HepG2 (cell line): Measurements from ENCODE around the gene GRAMD1B. TPM values are rescaled to one million over a fixed set of nuclear protein-coding genes. Genes with fewer than 3 reads are reported as not detected.

Experiments used
- ATAC-seq: fragments of 200-7000 bp; cut with Tn5 transposase; 3 replicates; pipeline ENCODE4 v1.9.1; 2020; ENCODE audit warnings: mild to moderate bottlenecking, moderate library complexity
- BruUV-seq: library from RNA; stranded (reverse); fragments of 400-500 nt; replicated peaks from 2 replicates; lab custom pipeline; 2021; lab: Mats Ljungman, UMichigan
- CTCF ChIA-PET: fragments of 300-600 bp; formaldehyde crosslinking; extraction: SDS; loops from one replicate; lab custom pipeline; 2021; ENCODE audit warnings: low total read pairs, inconsistent platforms, low intra/inter-chr PET ratio; lab: Yijun Ruan, JAX
- POLR2A ChIA-PET: fragments of 350-600 bp; sonication (Branson Sonifier 250); formaldehyde crosslinking; loops from one replicate; lab custom pipeline; 2020; ENCODE audit warnings: antibody characterized with exemption, inconsistent platforms; lab: Yijun Ruan, JAX
- DNase-seq: peaks from one replicate; pipeline ENCODE4 v3.0.0-alpha.2; 2015; ENCODE audit warnings: low spot score
- FAIRE-seq: peaks from 3 replicates; lab custom pipeline; 2011; peaks lifted over from hg19 to GRCh38; lab: Jason Lieb, UNC
- H2AFZ ChIP-seq: one replicate; pipeline ENCODE4 v1.6.1; 2011; ENCODE audit warnings: low read length, inconsistent platforms
- H3K27ac ChIP-seq: fragments of 300-600 bp; 3 replicates; pipeline ENCODE4 v1.8.0; 2011; ENCODE audit warnings: mixed run types, mild to moderate bottlenecking, mixed read lengths, low read length, inconsistent platforms; ENCODE audit not compliant: insufficient read depth; ENCODE audit errors: extremely low read length
- H3K27me3 ChIP-seq, 2 experiments: fragments of 200-600 bp in 1 of 2; 2 replicates in 1 of 2; 3 replicates in 1 of 2; pipeline versions ENCODE4 v1.6.0 to v1.8.0; 2011; ENCODE audit warnings: low read length in 2 of 2, mild to moderate bottlenecking in 2 of 2, moderate library complexity in 2 of 2, inconsistent platforms in 1 of 2; ENCODE audit not compliant: insufficient read depth in 2 of 2, control insufficient read depth in 1 of 2
- H3K36me3 ChIP-seq, 2 experiments: fragments of 200-600 bp in 1 of 2; replicated peaks in 1 of 2; 2 replicates in 1 of 2; 3 replicates in 1 of 2; pipeline versions ENCODE4 v1.5.1 to v1.8.0; 2011; ENCODE audit warnings: low read length in 2 of 2, inconsistent platforms in 1 of 2; ENCODE audit not compliant: insufficient read depth in 2 of 2, control insufficient read depth in 1 of 2
- H3K4me1 ChIP-seq: 2 replicates; pipeline ENCODE4 v1.5.1; 2012; ENCODE audit warnings: low read length, inconsistent platforms; ENCODE audit not compliant: insufficient read depth
- H3K4me2 ChIP-seq: 2 replicates; pipeline ENCODE4 v1.6.0; 2011; ENCODE audit warnings: low read depth, low read length, inconsistent platforms
- H3K4me3 ChIP-seq, 3 experiments: fragments of 200-600 bp in 1 of 3; sonication (generic), shearing (Covaris generic) in 1 of 3; replicated peaks in 1 of 3; 2 replicates each; pipeline ENCODE4 v1.5.1; 2011 to 2016; ENCODE audit warnings: low read length in 3 of 3, inconsistent platforms in 2 of 3, low read depth in 2 of 3, mild to moderate bottlenecking in 2 of 3, control low read depth in 1 of 3, mixed read lengths in 1 of 3; ENCODE audit not compliant: insufficient read depth in 1 of 3
- H3K79me2 ChIP-seq: one replicate; pipeline ENCODE4 v1.6.1; 2011; ENCODE audit warnings: low read length, inconsistent platforms; ENCODE audit not compliant: insufficient read depth
- H3K9ac ChIP-seq: 2 replicates; pipeline ENCODE4 v1.6.0; 2011; ENCODE audit warnings: mild to moderate bottlenecking, low read depth, low read length, inconsistent platforms; ENCODE audit not compliant: insufficient read depth
- H3K9me3 ChIP-seq: 2 replicates; pipeline ENCODE4 v1.5.1; 2012; ENCODE audit warnings: mild to moderate bottlenecking, low read length
- H4K20me1 ChIP-seq: 2 replicates; pipeline ENCODE4 v1.6.0; 2011; ENCODE audit warnings: inconsistent platforms, mild to moderate bottlenecking, low read length, moderate library complexity; ENCODE audit not compliant: insufficient read depth
- BORCS8-MEF2B ChIP-seq: sonication (generic); formaldehyde crosslinking; IDR thresholded peaks from 2 replicates; pipeline ENCODE4 v1.8.0; 2022; ENCODE audit warnings: mild to moderate bottlenecking, missing genetic modification reagents
- CBFB ChIP-seq: sonication (generic); formaldehyde crosslinking; IDR thresholded peaks from 2 replicates; pipeline ENCODE4 v1.4.0; 2020; ENCODE audit warnings: missing genetic modification reagents
- ETV5 ChIP-seq: IDR thresholded peaks from 2 replicates; pipeline ENCODE4 v1.6.1; 2018; ENCODE audit warnings: missing biosample characterization, missing genetic modification reagents, inconsistent platforms, borderline replicate concordance
- ZNF101 ChIP-seq: sonication (generic); formaldehyde crosslinking; IDR thresholded peaks from 2 replicates; pipeline ENCODE4 v1.4.0; 2020; ENCODE audit warnings: mild to moderate bottlenecking, low read depth, missing genetic modification reagents, borderline replicate concordance
- ZNF274 ChIP-seq: sonication (generic); formaldehyde crosslinking; IDR thresholded peaks from 2 replicates; pipeline ENCODE4 v1.5.1; 2020; ENCODE audit warnings: mild to moderate bottlenecking, missing genetic modification reagents
- ZNF451 ChIP-seq: sonication (generic); formaldehyde crosslinking; IDR thresholded peaks from 2 replicates; pipeline ENCODE4 v1.5.0; 2020; ENCODE audit warnings: mild to moderate bottlenecking, missing genetic modification reagents
- WGBS: methylation state at CpG from one replicate; pipeline ENCODE4 v1.1.6; 2017; ENCODE audit warnings: low lambda C conversion rate; 5-methylcytosine and 5-hydroxymethylcytosine counted together
- in situ Hi-C: cut with HindIII; loops from 2 replicates; pipeline ENCODE4 v1.10.0; 2017; ENCODE audit warnings: low pct_unique_long_range_greater_than_20kb; ENCODE audit not compliant: extremely low pct_ligation_motif_present
- intact Hi-C: fragments of 100-400 bp; cut with micrococcal nuclease; formaldehyde crosslinking; loops from one replicate; pipeline ENCODE4 v1.10.0; 2022; ENCODE audit not compliant: unreplicated experiment
- polyA plus RNA-seq, 8 experiments: library from polyadenylated mRNA; depleted of rRNA in 3 of 8; stranded (reverse) in 7 of 8; unstranded in 1 of 8; fragments of >200 nt; fragmentation: Illumina TruSeq in 4 of 8; extraction: Trizol in 4 of 8; gene quantifications; 2 replicates each; pipeline versions ENCODE4 v1.2.1 to v1.2.3, GENCODE V29; 2011 to 2016; ENCODE audit warnings: low read depth in 4 of 8, missing spikeins in 1 of 8, mixed read lengths in 1 of 8; ENCODE audit not compliant: insufficient read depth in 1 of 8
- total RNA-seq, 5 experiments: library from RNA; depleted of rRNA; stranded (reverse); fragments of >200 nt; fragmentation: Illumina TruSeq; extraction: Trizol; gene quantifications; 2 replicates each; pipeline ENCODE4 v1.2.3, GENCODE V29; 2016; ENCODE audit warnings: low read depth in 1 of 5
- TF ChIP-seq, protein P1 (sequence below): sonication (generic); formaldehyde crosslinking; IDR thresholded peaks from 2 replicates; pipeline ENCODE4 v1.5.1; 2020; ENCODE audit warnings: mild to moderate bottlenecking, missing genetic modification reagents, borderline replicate concordance
- TF ChIP-seq, protein P2 (sequence below): sonication (generic); formaldehyde crosslinking; IDR thresholded peaks from 2 replicates; pipeline ENCODE4 v1.4.0; 2020; ENCODE audit warnings: mild to moderate bottlenecking, missing genetic modification reagents
- TF ChIP-seq, protein P3 (sequence below): sonication (generic); formaldehyde crosslinking; IDR thresholded peaks from 2 replicates; pipeline ENCODE4 v1.8.0; 2022; ENCODE audit warnings: missing genetic modification reagents, mild to moderate bottlenecking, moderate library complexity, borderline replicate concordance
- TF ChIP-seq, protein P4 (sequence below): IDR thresholded peaks from 2 replicates; pipeline ENCODE4 v1.6.1; 2016; ENCODE audit warnings: low read depth
- TF ChIP-seq, protein P5 (sequence below): sonication (generic); formaldehyde crosslinking; IDR thresholded peaks from 2 replicates; pipeline ENCODE4 v1.4.0; 2020; ENCODE audit warnings: missing genetic modification reagents

The GRAMD1B gene
- total and polyA plus RNA-seq, 2 of the 13 experiments (the other 11 are each of a cell fraction or from before 2014, with no cell fraction given), result 0.12 TPM; not detected in 1

DNA sequence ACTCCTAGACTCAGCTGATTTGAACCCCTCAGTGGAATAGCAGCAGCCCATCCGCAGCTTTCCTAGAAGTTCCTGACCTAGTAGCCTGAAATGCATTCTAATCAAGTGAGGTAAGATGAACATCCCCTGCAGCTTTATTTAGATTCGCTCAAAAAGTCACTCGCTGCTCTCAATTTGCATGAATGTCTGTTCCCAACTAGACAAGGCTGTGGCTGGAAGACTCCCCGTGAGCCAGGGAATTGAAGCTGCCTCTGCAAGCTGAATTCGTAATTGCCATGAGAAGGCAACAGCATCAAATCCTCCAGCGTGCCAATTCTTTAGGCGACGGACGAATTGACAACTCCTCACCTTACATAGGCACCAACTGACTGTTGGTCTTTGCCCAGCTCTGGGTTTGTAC is 241.5 kb downstream of the GRAMD1B start (continued):
- TF ChIP-seq, protein P1, sequence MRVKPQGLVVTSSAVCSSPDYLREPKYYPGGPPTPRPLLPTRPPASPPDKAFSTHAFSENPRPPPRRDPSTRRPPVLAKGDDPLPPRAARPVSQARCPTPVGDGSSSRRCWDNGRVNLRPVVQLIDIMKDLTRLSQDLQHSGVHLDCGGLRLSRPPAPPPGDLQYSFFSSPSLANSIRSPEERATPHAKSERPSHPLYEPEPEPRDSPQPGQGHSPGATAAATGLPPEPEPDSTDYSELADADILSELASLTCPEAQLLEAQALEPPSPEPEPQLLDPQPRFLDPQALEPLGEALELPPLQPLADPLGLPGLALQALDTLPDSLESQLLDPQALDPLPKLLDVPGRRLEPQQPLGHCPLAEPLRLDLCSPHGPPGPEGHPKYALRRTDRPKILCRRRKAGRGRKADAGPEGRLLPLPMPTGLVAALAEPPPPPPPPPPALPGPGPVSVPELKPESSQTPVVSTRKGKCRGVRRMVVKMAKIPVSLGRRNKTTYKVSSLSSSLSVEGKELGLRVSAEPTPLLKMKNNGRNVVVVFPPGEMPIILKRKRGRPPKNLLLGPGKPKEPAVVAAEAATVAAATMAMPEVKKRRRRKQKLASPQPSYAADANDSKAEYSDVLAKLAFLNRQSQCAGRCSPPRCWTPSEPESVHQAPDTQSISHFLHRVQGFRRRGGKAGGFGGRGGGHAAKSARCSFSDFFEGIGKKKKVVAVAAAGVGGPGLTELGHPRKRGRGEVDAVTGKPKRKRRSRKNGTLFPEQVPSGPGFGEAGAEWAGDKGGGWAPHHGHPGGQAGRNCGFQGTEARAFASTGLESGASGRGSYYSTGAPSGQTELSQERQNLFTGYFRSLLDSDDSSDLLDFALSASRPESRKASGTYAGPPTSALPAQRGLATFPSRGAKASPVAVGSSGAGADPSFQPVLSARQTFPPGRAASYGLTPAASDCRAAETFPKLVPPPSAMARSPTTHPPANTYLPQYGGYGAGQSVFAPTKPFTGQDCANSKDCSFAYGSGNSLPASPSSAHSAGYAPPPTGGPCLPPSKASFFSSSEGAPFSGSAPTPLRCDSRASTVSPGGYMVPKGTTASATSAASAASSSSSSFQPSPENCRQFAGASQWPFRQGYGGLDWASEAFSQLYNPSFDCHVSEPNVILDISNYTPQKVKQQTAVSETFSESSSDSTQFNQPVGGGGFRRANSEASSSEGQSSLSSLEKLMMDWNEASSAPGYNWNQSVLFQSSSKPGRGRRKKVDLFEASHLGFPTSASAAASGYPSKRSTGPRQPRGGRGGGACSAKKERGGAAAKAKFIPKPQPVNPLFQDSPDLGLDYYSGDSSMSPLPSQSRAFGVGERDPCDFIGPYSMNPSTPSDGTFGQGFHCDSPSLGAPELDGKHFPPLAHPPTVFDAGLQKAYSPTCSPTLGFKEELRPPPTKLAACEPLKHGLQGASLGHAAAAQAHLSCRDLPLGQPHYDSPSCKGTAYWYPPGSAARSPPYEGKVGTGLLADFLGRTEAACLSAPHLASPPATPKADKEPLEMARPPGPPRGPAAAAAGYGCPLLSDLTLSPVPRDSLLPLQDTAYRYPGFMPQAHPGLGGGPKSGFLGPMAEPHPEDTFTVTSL (CRISPR knock-in tag), result no peak
- no peak for TF ChIP-seq BORCS8-MEF2B

DNA sequence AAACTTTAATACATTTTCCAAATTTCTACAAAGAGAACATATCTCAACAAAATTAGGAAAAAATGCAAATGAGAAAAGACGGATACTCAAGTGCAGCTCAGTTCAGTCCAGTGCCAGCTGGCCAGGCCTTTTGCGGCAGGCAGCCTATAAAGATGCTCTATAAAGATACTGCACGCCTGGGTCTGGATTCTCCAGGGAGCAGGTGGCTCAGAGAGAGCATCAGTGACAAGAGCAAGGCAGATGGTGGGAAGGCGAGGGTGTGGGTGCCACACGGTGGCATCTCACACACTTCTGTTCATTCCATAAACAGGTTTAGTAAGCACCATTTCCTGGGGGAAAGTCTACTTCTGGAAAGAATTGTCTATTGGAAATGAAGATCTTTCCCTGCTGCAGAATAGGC is 242.5 kb downstream of the GRAMD1B start:
- CTCF ChIA-PET, result no interaction called here
- no peak for ATAC-seq
- POLR2A ChIA-PET, result no interaction called here
- Histone ChIP-seq H3K4me3 (no peak overlapping the region), H3K4me1 (no peaks in the 10 kb centered on the region), H3K79me2 (no peaks in the 10 kb centered on the region), H3K9me3 (no peaks in the 10 kb centered on the region), H3K27me3 (0 out of 5 replicates have a peak, but pooled peaks cover 0 to 2% of the 10 kb centered on the region in 2 experiments), H3K4me2 (no peak overlapping the region), H3K9ac (no peak overlapping the region), H2AFZ (no peak overlapping the region), H3K27ac (no peak overlapping the region), H3K36me3 (no peaks in the 10 kb centered on the region), H4K20me1 (no peaks in the 10 kb centered on the region)
- DNase-seq, result no peak
- FAIRE-seq, result no peak
- in situ Hi-C loops (no loop called here), intact Hi-C loops (no loop called here)
- 15% methylated on average over 5 of the region's 5 CpGs for WGBS
- no TSS peak for BruUV-seq
- no peak for TF ChIP-seq ETV5 (CRISPR knock-in tag)
- no peak for TF ChIP-seq ZNF274 (CRISPR knock-in tag)
- TF ChIP-seq, protein P2, sequence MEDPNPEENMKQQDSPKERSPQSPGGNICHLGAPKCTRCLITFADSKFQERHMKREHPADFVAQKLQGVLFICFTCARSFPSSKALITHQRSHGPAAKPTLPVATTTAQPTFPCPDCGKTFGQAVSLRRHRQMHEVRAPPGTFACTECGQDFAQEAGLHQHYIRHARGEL (CRISPR knock-in tag), result no peak
- TF ChIP-seq ZNF101 (CRISPR knock-in tag), result no peak
- TF ChIP-seq, protein P3, sequence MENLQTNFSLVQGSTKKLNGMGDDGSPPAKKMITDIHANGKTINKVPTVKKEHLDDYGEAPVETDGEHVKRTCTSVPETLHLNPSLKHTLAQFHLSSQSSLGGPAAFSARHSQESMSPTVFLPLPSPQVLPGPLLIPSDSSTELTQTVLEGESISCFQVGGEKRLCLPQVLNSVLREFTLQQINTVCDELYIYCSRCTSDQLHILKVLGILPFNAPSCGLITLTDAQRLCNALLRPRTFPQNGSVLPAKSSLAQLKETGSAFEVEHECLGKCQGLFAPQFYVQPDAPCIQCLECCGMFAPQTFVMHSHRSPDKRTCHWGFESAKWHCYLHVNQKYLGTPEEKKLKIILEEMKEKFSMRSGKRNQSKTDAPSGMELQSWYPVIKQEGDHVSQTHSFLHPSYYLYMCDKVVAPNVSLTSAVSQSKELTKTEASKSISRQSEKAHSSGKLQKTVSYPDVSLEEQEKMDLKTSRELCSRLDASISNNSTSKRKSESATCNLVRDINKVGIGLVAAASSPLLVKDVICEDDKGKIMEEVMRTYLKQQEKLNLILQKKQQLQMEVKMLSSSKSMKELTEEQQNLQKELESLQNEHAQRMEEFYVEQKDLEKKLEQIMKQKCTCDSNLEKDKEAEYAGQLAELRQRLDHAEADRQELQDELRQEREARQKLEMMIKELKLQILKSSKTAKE, result no peak
- TF ChIP-seq CBFB (CRISPR knock-in tag), result no peak
- TF ChIP-seq ZNF451 (CRISPR knock-in tag), result no peak
- TF ChIP-seq, protein P4, sequence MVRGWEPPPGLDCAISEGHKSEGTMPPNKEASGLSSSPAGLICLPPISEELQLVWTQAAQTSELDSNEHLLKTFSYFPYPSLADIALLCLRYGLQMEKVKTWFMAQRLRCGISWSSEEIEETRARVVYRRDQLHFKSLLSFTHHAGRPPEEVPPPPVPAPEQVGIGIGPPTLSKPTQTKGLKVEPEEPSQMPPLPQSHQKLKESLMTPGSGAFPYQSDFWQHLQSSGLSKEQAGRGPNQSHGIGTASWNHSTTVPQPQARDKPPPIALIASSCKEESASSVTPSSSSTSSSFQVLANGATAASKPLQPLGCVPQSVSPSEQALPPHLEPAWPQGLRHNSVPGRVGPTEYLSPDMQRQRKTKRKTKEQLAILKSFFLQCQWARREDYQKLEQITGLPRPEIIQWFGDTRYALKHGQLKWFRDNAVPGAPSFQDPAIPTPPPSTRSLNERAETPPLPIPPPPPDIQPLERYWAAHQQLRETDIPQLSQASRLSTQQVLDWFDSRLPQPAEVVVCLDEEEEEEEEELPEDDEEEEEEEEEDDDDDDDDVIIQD (CRISPR knock-in tag), result no peak
- TF ChIP-seq, protein P5, sequence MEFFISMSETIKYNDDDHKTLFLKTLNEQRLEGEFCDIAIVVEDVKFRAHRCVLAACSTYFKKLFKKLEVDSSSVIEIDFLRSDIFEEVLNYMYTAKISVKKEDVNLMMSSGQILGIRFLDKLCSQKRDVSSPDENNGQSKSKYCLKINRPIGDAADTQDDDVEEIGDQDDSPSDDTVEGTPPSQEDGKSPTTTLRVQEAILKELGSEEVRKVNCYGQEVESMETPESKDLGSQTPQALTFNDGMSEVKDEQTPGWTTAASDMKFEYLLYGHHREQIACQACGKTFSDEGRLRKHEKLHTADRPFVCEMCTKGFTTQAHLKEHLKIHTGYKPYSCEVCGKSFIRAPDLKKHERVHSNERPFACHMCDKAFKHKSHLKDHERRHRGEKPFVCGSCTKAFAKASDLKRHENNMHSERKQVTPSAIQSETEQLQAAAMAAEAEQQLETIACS (CRISPR knock-in tag), result no peak
